Neural cell (in vitro differentiated cells): Measurements from ENCODE around the gene PHKA2. TPM values are rescaled to one million over a fixed set of nuclear protein-coding genes. Genes with fewer than 3 reads are reported as not detected.

Source experiments
- H2AFZ ChIP-seq: fragments of 200-600, 300-800 bp; sonication (generic), shearing (Covaris generic); 2 replicates; pipeline ENCODE4 v1.6.0; 2014; ENCODE audit warnings: low read depth, mild to moderate bottlenecking, antibody characterized with exemption, low read length, moderate library complexity
- H3F3A ChIP-seq: fragments of 200-600 bp; shearing (Covaris generic); 2 replicates; pipeline ENCODE4 v1.6.1; 2016; ENCODE audit warnings: mild to moderate bottlenecking, moderate library complexity, mixed read lengths, antibody characterized with exemption, low read length; ENCODE audit not compliant: insufficient read depth, poor library complexity, severe bottlenecking
- H3K27ac ChIP-seq: fragments of 200-600, 300-800 bp; sonication (generic), shearing (Covaris generic); 2 replicates; pipeline ENCODE4 v1.5.1; 2014; ENCODE audit warnings: mild to moderate bottlenecking, low read length, moderate library complexity
- H3K27me3 ChIP-seq: fragments of 300-800, 200-600 bp; sonication (generic), shearing (Covaris generic); 2 replicates; pipeline ENCODE4 v1.6.0; 2014; ENCODE audit warnings: mild to moderate bottlenecking, low read depth, low read length, moderate library complexity; ENCODE audit not compliant: insufficient read depth
- H3K36me3 ChIP-seq: fragments of 300-800, 200-600 bp; sonication (generic), shearing (Covaris generic); 2 replicates; pipeline ENCODE4 v1.5.1; 2014; ENCODE audit warnings: mild to moderate bottlenecking, antibody characterized with exemption, low read length, moderate library complexity; ENCODE audit not compliant: insufficient read depth
- H3K4me2 ChIP-seq: fragments of 300-800, 200-600 bp; sonication (generic), shearing (Covaris generic); 2 replicates; pipeline ENCODE4 v1.6.0; 2014; ENCODE audit warnings: mild to moderate bottlenecking, low read length
- H3K4me3 ChIP-seq: fragments of 300-800, 200-600 bp; sonication (generic), shearing (Covaris generic); 2 replicates; pipeline ENCODE4 v1.5.1; 2014; ENCODE audit warnings: mild to moderate bottlenecking, low read length, moderate library complexity
- H3K79me2 ChIP-seq: fragments of 200-600 bp; shearing (Covaris generic); replicated peaks from 2 replicates; pipeline ENCODE4 v1.6.0; 2014; ENCODE audit warnings: mild to moderate bottlenecking, low read length, moderate library complexity; ENCODE audit not compliant: insufficient read depth
- H3K9ac ChIP-seq: fragments of 300-800, 200-600 bp; sonication (generic), shearing (Covaris generic); 2 replicates; pipeline ENCODE4 v1.6.1; 2016; ENCODE audit warnings: mild to moderate bottlenecking, low read length, mixed read lengths
- H3K9me2 ChIP-seq: fragments of 200-600 bp; shearing (Covaris generic); 2 replicates; pipeline ENCODE4 v1.6.1; 2016; ENCODE audit warnings: mild to moderate bottlenecking, low read length, mixed read lengths; ENCODE audit not compliant: insufficient read depth
- H3K9me3 ChIP-seq: fragments of 200-600, 300-800 bp; sonication (generic), shearing (Covaris generic); 2 replicates; pipeline ENCODE4 v1.6.1; 2016; ENCODE audit warnings: mild to moderate bottlenecking, mixed run types, low read length, moderate library complexity, mixed read lengths
- H4K20me1 ChIP-seq: fragments of 200-600 bp; shearing (Covaris generic); 2 replicates; pipeline ENCODE4 v1.6.1; 2016; ENCODE audit warnings: mild to moderate bottlenecking, mixed run types; ENCODE audit not compliant: insufficient read depth
- EP300 ChIP-seq: fragments of 450-650 bp; conservative IDR thresholded peaks from 2 replicates; pipeline ENCODE4 v1.6.1; 2014; ENCODE audit warnings: antibody characterized with exemption, mild to moderate bottlenecking, moderate library complexity; ENCODE audit not compliant: poor library complexity, severe bottlenecking
- EZH2 ChIP-seq: fragments of 200-600, 300-800 bp; shearing (Covaris generic), sonication (generic); IDR thresholded peaks from 2 replicates; pipeline ENCODE4 v1.6.1; 2014; ENCODE audit warnings: antibody characterized with exemption, low read length, borderline replicate concordance, mild to moderate bottlenecking; ENCODE audit not compliant: insufficient read depth, poor library complexity, severe bottlenecking
- MXI1 ChIP-seq: fragments of 450-650 bp; conservative IDR thresholded peaks from 2 replicates; pipeline ENCODE4 v1.6.1; 2014; ENCODE audit warnings: antibody characterized with exemption, mild to moderate bottlenecking; ENCODE audit not compliant: poor library complexity, severe bottlenecking
- POLR2AphosphoS5 ChIP-seq: IDR thresholded peaks from 2 replicates; pipeline ENCODE4 v1.6.1; 2012
- RAD21 ChIP-seq: fragments of 450-650 bp; conservative IDR thresholded peaks from 2 replicates; pipeline ENCODE4 v1.6.1; 2014; ENCODE audit warnings: antibody characterized with exemption, mild to moderate bottlenecking, moderate library complexity
- SMC3 ChIP-seq: fragments of 450-650 bp; conservative IDR thresholded peaks from 2 replicates; pipeline ENCODE4 v1.6.1; 2014; ENCODE audit warnings: antibody characterized with exemption, mild to moderate bottlenecking, moderate library complexity; ENCODE audit not compliant: poor library complexity
- TAF1 ChIP-seq: IDR thresholded peaks from 2 replicates; pipeline ENCODE4 v1.6.1; 2012; ENCODE audit warnings: low read depth
- polyA plus RNA-seq: library from polyadenylated mRNA; depleted of rRNA; stranded (reverse); fragments of >200 nt; gene quantifications from 2 replicates; pipeline ENCODE4 v1.2.3, GENCODE V29; 2014
- TF ChIP-seq, protein P1 (sequence below): IDR thresholded peaks from 2 replicates; pipeline ENCODE4 v1.6.1; 2012; ENCODE audit warnings: borderline replicate concordance
- TF ChIP-seq, protein P2 (sequence below): fragments of 450-650 bp; IDR thresholded peaks from 2 replicates; pipeline ENCODE4 v1.5.1; 2014; ENCODE audit warnings: antibody characterized with exemption, mild to moderate bottlenecking, moderate library complexity; ENCODE audit not compliant: poor library complexity, severe bottlenecking

Gene PHKA2
- polyA plus RNA-seq, 1 donor from 2014 or later, result 9.6 TPM

DNA sequence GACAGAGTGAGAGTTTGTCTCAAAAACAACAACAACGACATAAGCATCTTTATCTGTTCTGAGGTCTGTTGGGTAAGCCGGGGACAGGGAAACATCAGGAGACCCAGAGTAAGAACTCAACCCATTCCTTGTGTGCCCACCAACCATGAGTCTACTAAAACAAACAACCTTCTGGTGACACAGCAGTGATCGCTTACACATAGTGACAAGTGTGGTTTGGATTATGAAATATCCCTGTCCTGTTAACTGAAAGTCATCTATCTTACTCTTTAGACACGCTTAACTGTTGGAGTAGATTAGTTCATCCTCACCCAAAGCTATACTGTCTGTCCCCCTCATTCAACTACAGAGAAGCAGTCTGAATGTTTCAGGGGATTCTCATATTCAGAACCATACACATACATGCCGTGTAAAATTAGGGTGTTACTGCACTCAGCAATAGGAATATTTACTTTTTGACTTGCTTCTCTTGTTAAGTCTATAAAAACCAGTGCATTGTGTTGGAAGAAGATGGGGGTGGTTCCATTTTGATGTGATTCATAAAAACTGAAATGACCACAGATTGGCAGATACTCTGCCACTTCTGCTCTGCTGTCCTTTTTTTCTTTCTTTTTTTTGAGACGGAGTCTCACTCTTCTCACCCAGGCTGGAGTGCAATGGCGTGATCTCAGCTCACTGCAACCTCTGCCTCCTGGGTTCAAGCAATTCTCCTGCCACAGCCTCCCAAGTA is 27.4 kb downstream of the PHKA2 start:
- H3K9me2 ChIP-seq, result no peaks in the 10 kb centered on the region
- TF ChIP-seq, protein P1, sequence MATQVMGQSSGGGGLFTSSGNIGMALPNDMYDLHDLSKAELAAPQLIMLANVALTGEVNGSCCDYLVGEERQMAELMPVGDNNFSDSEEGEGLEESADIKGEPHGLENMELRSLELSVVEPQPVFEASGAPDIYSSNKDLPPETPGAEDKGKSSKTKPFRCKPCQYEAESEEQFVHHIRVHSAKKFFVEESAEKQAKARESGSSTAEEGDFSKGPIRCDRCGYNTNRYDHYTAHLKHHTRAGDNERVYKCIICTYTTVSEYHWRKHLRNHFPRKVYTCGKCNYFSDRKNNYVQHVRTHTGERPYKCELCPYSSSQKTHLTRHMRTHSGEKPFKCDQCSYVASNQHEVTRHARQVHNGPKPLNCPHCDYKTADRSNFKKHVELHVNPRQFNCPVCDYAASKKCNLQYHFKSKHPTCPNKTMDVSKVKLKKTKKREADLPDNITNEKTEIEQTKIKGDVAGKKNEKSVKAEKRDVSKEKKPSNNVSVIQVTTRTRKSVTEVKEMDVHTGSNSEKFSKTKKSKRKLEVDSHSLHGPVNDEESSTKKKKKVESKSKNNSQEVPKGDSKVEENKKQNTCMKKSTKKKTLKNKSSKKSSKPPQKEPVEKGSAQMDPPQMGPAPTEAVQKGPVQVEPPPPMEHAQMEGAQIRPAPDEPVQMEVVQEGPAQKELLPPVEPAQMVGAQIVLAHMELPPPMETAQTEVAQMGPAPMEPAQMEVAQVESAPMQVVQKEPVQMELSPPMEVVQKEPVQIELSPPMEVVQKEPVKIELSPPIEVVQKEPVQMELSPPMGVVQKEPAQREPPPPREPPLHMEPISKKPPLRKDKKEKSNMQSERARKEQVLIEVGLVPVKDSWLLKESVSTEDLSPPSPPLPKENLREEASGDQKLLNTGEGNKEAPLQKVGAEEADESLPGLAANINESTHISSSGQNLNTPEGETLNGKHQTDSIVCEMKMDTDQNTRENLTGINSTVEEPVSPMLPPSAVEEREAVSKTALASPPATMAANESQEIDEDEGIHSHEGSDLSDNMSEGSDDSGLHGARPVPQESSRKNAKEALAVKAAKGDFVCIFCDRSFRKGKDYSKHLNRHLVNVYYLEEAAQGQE, result no peak
- no peak for TF ChIP-seq EZH2
- no peak for TF ChIP-seq SMC3
- no peak for TF ChIP-seq TAF1
- TF ChIP-seq, protein P2, sequence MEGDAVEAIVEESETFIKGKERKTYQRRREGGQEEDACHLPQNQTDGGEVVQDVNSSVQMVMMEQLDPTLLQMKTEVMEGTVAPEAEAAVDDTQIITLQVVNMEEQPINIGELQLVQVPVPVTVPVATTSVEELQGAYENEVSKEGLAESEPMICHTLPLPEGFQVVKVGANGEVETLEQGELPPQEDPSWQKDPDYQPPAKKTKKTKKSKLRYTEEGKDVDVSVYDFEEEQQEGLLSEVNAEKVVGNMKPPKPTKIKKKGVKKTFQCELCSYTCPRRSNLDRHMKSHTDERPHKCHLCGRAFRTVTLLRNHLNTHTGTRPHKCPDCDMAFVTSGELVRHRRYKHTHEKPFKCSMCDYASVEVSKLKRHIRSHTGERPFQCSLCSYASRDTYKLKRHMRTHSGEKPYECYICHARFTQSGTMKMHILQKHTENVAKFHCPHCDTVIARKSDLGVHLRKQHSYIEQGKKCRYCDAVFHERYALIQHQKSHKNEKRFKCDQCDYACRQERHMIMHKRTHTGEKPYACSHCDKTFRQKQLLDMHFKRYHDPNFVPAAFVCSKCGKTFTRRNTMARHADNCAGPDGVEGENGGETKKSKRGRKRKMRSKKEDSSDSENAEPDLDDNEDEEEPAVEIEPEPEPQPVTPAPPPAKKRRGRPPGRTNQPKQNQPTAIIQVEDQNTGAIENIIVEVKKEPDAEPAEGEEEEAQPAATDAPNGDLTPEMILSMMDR, result no peak
- no peak for TF ChIP-seq POLR2AphosphoS5
- no peak for TF ChIP-seq RAD21
- TF ChIP-seq MXI1, result no peak
- no peak for TF ChIP-seq EP300
- no peaks in the 10 kb centered on the region for H3F3A ChIP-seq
- H3K4me3 ChIP-seq, result no peak overlapping the region
- no peak overlapping the region for H2AFZ ChIP-seq
- no peaks in the 10 kb centered on the region for H3K27me3 ChIP-seq
- no peaks in the 10 kb centered on the region for H3K79me2 ChIP-seq
- H3K9ac ChIP-seq, result no peak overlapping the region
- no peaks in the 10 kb centered on the region for H3K36me3 ChIP-seq
- H3K27ac ChIP-seq, result no peak overlapping the region
- no peaks in the 10 kb centered on the region for H4K20me1 ChIP-seq
- no peaks in the 10 kb centered on the region for H3K9me3 ChIP-seq
- H3K4me2 ChIP-seq, result no peak overlapping the region

DNA sequence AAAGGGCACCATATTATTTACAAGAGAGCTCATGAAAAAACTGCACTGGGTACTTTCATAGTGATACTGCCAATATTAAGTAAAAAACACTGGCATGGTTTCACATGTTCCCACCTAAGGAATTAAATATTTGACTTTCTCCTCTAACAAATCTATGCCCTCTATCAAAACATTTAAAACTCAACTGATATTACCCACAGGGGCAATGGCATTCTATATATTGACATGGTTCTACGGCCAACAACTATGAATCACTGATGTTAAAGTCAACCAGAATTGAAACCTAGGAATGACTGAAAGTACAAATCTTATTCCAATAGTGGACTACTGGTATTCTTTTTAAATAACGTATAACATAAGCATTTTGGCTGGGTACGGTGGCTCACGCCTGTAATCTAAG is 28.2 kb downstream of the PHKA2 start:
- H3K9ac ChIP-seq, result no peak overlapping the region
- TF ChIP-seq RAD21 (no peak), MXI1 (no peak)
- H3F3A ChIP-seq, result no peaks in the 10 kb centered on the region
- no peaks in the 10 kb centered on the region for H3K79me2 ChIP-seq
- no peak overlapping the region for H3K27ac ChIP-seq
- no peak overlapping the region for H3K4me2 ChIP-seq
- no peak overlapping the region for H2AFZ ChIP-seq
- H3K4me3 ChIP-seq, result no peak overlapping the region
- no peaks in the 10 kb centered on the region for H3K36me3 ChIP-seq
- no peaks in the 10 kb centered on the region for H4K20me1 ChIP-seq
- no peaks in the 10 kb centered on the region for H3K9me2 ChIP-seq
- no peaks in the 10 kb centered on the region for H3K27me3 ChIP-seq
- H3K9me3 ChIP-seq, result no peaks in the 10 kb centered on the region
